HEK293 (cell line): Measurements from ENCODE around the gene GPR17.

Experiments used
- KLF9 ChIP-seq: fragments of 450-650 bp; formaldehyde crosslinking; IDR thresholded peaks from 2 replicates; pipeline ENCODE4 v1.5.1; 2016; ENCODE audit warnings: missing biosample characterization, missing genetic modification characterization, low read depth
- TRIM28 ChIP-seq: IDR thresholded peaks from 2 replicates; pipeline ENCODE4 v1.6.1; 2011; ENCODE audit warnings: low read length, control low read depth, borderline replicate concordance
- ZBTB11 ChIP-seq: fragments of 450-650 bp; formaldehyde crosslinking; conservative IDR thresholded peaks from 2 replicates; pipeline ENCODE4 v1.5.1; 2016; ENCODE audit warnings: low read depth, missing biosample characterization, missing genetic modification characterization
- ZBTB21 ChIP-seq: fragments of 450-650 bp; formaldehyde crosslinking; IDR thresholded peaks from 2 replicates; pipeline ENCODE4 v1.5.1; 2017; ENCODE audit warnings: missing biosample characterization, missing genetic modification characterization
- ZBTB44 ChIP-seq: fragments of 450-650 bp; IDR thresholded peaks from 2 replicates; pipeline ENCODE4 v1.5.1; 2018; ENCODE audit warnings: missing biosample characterization, mild to moderate bottlenecking, missing genetic modification characterization
- ZNF133 ChIP-seq: fragments of 450-650 bp; formaldehyde crosslinking; IDR thresholded peaks from 2 replicates; pipeline ENCODE4 v1.5.1; 2016; ENCODE audit warnings: missing biosample characterization, missing genetic modification characterization
- ZNF146 ChIP-seq: fragments of 450-650 bp; formaldehyde crosslinking; IDR thresholded peaks from 2 replicates; pipeline ENCODE4 v1.5.1; 2016; ENCODE audit warnings: missing biosample characterization, missing genetic modification characterization
- ZNF324 ChIP-seq: fragments of 450-650 bp; formaldehyde crosslinking; IDR thresholded peaks from 2 replicates; pipeline ENCODE4 v1.5.1; 2016; ENCODE audit warnings: missing biosample characterization, missing genetic modification characterization
- ZNF596 ChIP-seq: fragments of 450-650 bp; IDR thresholded peaks from 2 replicates; pipeline ENCODE4 v1.5.0; 2018; ENCODE audit warnings: missing biosample characterization, mild to moderate bottlenecking, missing genetic modification characterization, moderate library complexity
- ZNF747 ChIP-seq: fragments of 450-650 bp; formaldehyde crosslinking; IDR thresholded peaks from 2 replicates; pipeline ENCODE4 v1.5.1; 2016; ENCODE audit warnings: missing biosample characterization, missing genetic modification characterization
- TF ChIP-seq, protein P1 (sequence below): fragments of 450-650 bp; formaldehyde crosslinking; IDR thresholded peaks from 2 replicates; pipeline ENCODE4 v1.5.1; 2016; ENCODE audit warnings: missing biosample characterization, missing genetic modification characterization
- TF ChIP-seq, protein P2 (sequence below): fragments of 450-650 bp; formaldehyde crosslinking; IDR thresholded peaks from 2 replicates; pipeline ENCODE4 v1.5.1; 2016; ENCODE audit warnings: missing biosample characterization, missing genetic modification characterization
- TF ChIP-seq, protein P3 (sequence below): fragments of 450-650 bp; formaldehyde crosslinking; IDR thresholded peaks from 2 replicates; pipeline ENCODE4 v1.5.1; 2016; ENCODE audit warnings: missing biosample characterization, missing genetic modification characterization, borderline replicate concordance

- no peak for TF ChIP-seq ZNF324 (tag by site-specific recombination)
- TF ChIP-seq, protein P1, sequence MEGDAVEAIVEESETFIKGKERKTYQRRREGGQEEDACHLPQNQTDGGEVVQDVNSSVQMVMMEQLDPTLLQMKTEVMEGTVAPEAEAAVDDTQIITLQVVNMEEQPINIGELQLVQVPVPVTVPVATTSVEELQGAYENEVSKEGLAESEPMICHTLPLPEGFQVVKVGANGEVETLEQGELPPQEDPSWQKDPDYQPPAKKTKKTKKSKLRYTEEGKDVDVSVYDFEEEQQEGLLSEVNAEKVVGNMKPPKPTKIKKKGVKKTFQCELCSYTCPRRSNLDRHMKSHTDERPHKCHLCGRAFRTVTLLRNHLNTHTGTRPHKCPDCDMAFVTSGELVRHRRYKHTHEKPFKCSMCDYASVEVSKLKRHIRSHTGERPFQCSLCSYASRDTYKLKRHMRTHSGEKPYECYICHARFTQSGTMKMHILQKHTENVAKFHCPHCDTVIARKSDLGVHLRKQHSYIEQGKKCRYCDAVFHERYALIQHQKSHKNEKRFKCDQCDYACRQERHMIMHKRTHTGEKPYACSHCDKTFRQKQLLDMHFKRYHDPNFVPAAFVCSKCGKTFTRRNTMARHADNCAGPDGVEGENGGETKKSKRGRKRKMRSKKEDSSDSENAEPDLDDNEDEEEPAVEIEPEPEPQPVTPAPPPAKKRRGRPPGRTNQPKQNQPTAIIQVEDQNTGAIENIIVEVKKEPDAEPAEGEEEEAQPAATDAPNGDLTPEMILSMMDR (tag by site-specific recombination): no peak
- TF ChIP-seq, protein P2, sequence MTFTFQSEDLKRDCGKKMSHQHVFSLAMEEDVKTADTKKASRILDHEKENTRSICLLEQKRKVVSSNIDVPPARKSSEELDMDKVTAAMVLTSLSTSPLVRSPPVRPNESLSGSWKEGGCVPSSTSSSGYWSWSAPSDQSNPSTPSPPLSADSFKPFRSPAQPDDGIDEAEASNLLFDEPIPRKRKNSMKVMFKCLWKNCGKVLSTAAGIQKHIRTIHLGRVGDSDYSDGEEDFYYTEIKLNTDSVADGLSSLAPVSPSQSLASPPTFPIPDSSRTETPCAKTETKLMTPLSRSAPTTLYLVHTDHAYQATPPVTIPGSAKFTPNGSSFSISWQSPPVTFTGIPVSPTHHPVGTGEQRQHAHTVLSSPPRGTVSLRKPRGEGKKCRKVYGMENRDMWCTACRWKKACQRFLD (tag by site-specific recombination): no peak
- no peak for TF ChIP-seq ZBTB44 (tag by site-specific recombination)
- no peak for TF ChIP-seq ZNF747
- TF ChIP-seq ZNF133 (tag by site-specific recombination): no peak
- no peak for TF ChIP-seq KLF9 (tag by site-specific recombination)
- TF ChIP-seq, protein P3, sequence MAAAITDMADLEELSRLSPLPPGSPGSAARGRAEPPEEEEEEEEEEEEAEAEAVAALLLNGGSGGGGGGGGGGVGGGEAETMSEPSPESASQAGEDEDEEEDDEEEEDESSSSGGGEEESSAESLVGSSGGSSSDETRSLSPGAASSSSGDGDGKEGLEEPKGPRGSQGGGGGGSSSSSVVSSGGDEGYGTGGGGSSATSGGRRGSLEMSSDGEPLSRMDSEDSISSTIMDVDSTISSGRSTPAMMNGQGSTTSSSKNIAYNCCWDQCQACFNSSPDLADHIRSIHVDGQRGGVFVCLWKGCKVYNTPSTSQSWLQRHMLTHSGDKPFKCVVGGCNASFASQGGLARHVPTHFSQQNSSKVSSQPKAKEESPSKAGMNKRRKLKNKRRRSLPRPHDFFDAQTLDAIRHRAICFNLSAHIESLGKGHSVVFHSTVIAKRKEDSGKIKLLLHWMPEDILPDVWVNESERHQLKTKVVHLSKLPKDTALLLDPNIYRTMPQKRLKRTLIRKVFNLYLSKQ: no peak
- TF ChIP-seq ZNF596 (tag by site-specific recombination): no peak
- no peak for TF ChIP-seq ZNF146
- no peak for TF ChIP-seq TRIM28
- TF ChIP-seq ZBTB21: no peak
- TF ChIP-seq ZBTB11 (tag by site-specific recombination): no peak
These were observed 10.3 kb upstream of the GPR17 start for GRCh38 chr2:127635380-127636237.
